C4-2B (cell line): Measurements from ENCODE around the gene LRRFIP1.
"Not testable (repeated sequence)": the region's sequence is repeated elsewhere in the genome, so short reads cannot be mapped to it uniquely, and the experiment has no call there.

Experiments used
- CTCF ChIP-seq: fragments of 450-650 bp; conservative IDR thresholded peaks from 2 replicates; pipeline ENCODE4 v1.5.1; 2017; ENCODE audit warnings: mild to moderate bottlenecking
- ZFX ChIP-seq: fragments of 450-650 bp; IDR thresholded peaks from 2 replicates; pipeline ENCODE4 v1.6.1; 2017

DNA sequence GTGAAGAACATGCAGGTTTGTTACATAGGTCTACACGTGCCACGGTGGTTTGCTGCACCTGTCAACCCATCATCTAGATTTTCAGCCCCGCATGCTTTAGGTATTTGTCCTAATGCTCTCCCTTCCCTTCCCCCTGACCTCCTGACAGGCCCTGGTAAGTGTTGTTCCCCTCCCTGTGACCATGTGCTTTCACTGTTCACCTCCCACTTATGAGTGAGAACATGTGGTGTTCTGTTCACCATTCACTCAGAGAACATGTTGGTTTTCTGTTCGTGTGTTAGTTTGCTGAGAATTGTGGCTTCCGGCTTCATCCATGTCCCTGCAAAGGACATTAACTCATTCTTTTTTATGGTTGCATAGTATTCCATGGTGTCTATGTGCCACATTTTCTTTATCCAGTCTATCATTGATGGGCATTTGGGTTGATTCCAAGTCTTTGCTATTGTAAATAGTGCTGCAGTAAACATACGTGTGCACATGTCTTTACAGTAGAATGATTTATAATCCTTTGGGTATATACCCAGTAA, 39.7 kb downstream of the LRRFIP1 start:
- TF ChIP-seq CTCF, ZFX: not testable (repeated sequence)
